Measurements from ENCODE around the gene TRIP13.

Gene TRIP13

GRCh38 chr5:943918-944620 lies 51.4 kb downstream of the TRIP13 start:
- H3K36me3 Mint-ChIP-seq (ENCODE audit: low read depth) = peaks cover 5% of the 10 kb centered on the region
- H3K27ac Mint-ChIP-seq = peak overlapping the region; percentile 33
- H3K27me3 Mint-ChIP-seq (ENCODE audit: low read depth, poor library complexity) = peaks cover 4% of the 10 kb centered on the region
- no peak overlapping the region for H3K4me3 Mint-ChIP-seq
- peaks cover 5% of the 10 kb centered on the region for H3K9me3 Mint-ChIP-seq
- peaks cover 50% of the 10 kb centered on the region for H3K4me1 Mint-ChIP-seq
- TF ChIP-seq CTCF (IDR thresholded peaks at IDR 0.05) = no peak
- DNase-seq = no peak

- no peak overlapping the region for H3K4me3 Mint-ChIP-seq
- no peak for TF ChIP-seq CTCF (IDR thresholded peaks at IDR 0.05)
- H3K27ac Mint-ChIP-seq = no peak overlapping the region
- H3K9me3 Mint-ChIP-seq = peaks cover 5% of the 10 kb centered on the region
- peaks cover 4% of the 10 kb centered on the region for H3K27me3 Mint-ChIP-seq (ENCODE audit: low read depth, poor library complexity)
- peaks cover 50% of the 10 kb centered on the region for H3K4me1 Mint-ChIP-seq
- H3K36me3 Mint-ChIP-seq (ENCODE audit: low read depth) = peaks cover 5% of the 10 kb centered on the region
- no peak for DNase-seq
Measured at GRCh38 chr5:944621-944927, 51.9 kb downstream of the TRIP13 start.

GRCh38 chr5:944992-945685 lies 52.5 kb downstream of the TRIP13 start:
- DNase-seq = no peak
- Mint-ChIP-seq H3K4me3 (no peak overlapping the region), H3K9me3 (peaks cover 11% of the 10 kb centered on the region), H3K4me1 (peaks cover 50% of the 10 kb centered on the region), H3K36me3 (ENCODE audit: low read depth) (peaks cover 10% of the 10 kb centered on the region), H3K27ac (no peak overlapping the region), H3K27me3 (ENCODE audit: low read depth, poor library complexity) (peaks cover 4% of the 10 kb centered on the region)
- no peak for TF ChIP-seq CTCF (IDR thresholded peaks at IDR 0.05)

- H3K27ac Mint-ChIP-seq = no peak overlapping the region
- H3K4me1 Mint-ChIP-seq = peaks cover 50% of the 10 kb centered on the region
- peaks cover 4% of the 10 kb centered on the region for H3K27me3 Mint-ChIP-seq (ENCODE audit: low read depth, poor library complexity)
- peaks cover 18% of the 10 kb centered on the region for H3K9me3 Mint-ChIP-seq
- no peak for TF ChIP-seq CTCF (IDR thresholded peaks at IDR 0.05)
- peak; percentile 37 for DNase-seq
- peaks cover 14% of the 10 kb centered on the region for H3K36me3 Mint-ChIP-seq (ENCODE audit: low read depth)
- peak overlapping the region; percentile 46 for H3K4me3 Mint-ChIP-seq
Measured at GRCh38 chr5:945691-946551, 53.2 kb downstream of the TRIP13 start.

- Mint-ChIP-seq H3K27me3 (ENCODE audit: low read depth, poor library complexity) (peaks cover 4% of the 10 kb centered on the region), H3K4me1 (peaks cover 50% of the 10 kb centered on the region), H3K9me3 (peaks cover 29% of the 10 kb centered on the region), H3K36me3 (ENCODE audit: low read depth) (peaks cover 14% of the 10 kb centered on the region), H3K27ac (no peak overlapping the region), H3K4me3 (no peak overlapping the region)
- no peak for DNase-seq
- no peak for TF ChIP-seq CTCF (IDR thresholded peaks at IDR 0.05)
Measured at GRCh38 chr5:946720-947625, 54.3 kb downstream of the TRIP13 start.

Data from nephron progenitor cell (in vitro differentiated cells).